ENCODE measurements around the gene PRR7. TPM values are rescaled to one million over a fixed set of nuclear protein-coding genes. Genes with fewer than 3 reads are reported as not detected.

The PRR7 gene
- total RNA-seq, 1 experiment from 2014 or later, result 4.7 TPM

- Histone ChIP-seq H3K36me3 (ENCODE audit: control insufficient read depth, insufficient read depth, low read length) (no peaks in the 10 kb centered on the region; the same call in 1 of the 2 replicates), H3K4me1 (peaks cover 20% of the 10 kb centered on the region), H3K27me3 (replicated peaks; ENCODE audit: control insufficient read depth, insufficient read depth, low read length) (no peaks in the 10 kb centered on the region), H3K4me3 (ENCODE audit: low read depth, low read length) (no peak overlapping the region), H3K9me3 (no peaks in the 10 kb centered on the region)
- no peak overlapping the region for H3K27ac Mint-ChIP-seq (ENCODE audit: unreplicated experiment)
- DNase-seq, result no peak
- peak overlapping the region; percentile 39 for H3K4me3 Mint-ChIP-seq (ENCODE audit: unreplicated experiment)
- TF ChIP-seq CTCF (IDR thresholded peaks at IDR 0.05; ENCODE audit: insufficient read depth in 1 of 2, low read depth in 1 of 2, low read length in 1 of 2, severe bottlenecking in 1 of 2, unreplicated experiment in 1 of 2), result no peak
- peaks cover 26% of the 10 kb centered on the region for H3K4me1 Mint-ChIP-seq (ENCODE audit: low read depth, unreplicated experiment)
- intact Hi-C loops (cut with micrococcal nuclease; ENCODE audit: unreplicated experiment), result no loop called here
- peaks cover 23% of the 10 kb centered on the region for H3K36me3 Mint-ChIP-seq (ENCODE audit: insufficient read depth, unreplicated experiment)
- H3K9me3 Mint-ChIP-seq (ENCODE audit: unreplicated experiment), result no peaks in the 10 kb centered on the region
- ChIA-PET CTCF (no interaction called here), POLR2A (interaction anchor here (1.3 to 2.4 kb wide), 2 partner anchors 21 to 22 kb away, joined by 4 to 8 read pairs; partner anchors contain the start of gene PDLIM7)
- H3K27me3 Mint-ChIP-seq (ENCODE audit: insufficient read depth, unreplicated experiment), result no peaks in the 10 kb centered on the region
- BruUV-seq (replicated peaks), result no TSS peak
Measured at GRCh38 chr5:177475563-177476427, 29.2 kb downstream of the PRR7 start.

- H3K4me1 Mint-ChIP-seq (ENCODE audit: low read depth, unreplicated experiment), result peaks cover 26% of the 10 kb centered on the region
- no peaks in the 10 kb centered on the region for H3K36me3 ChIP-seq (ENCODE audit: control insufficient read depth, insufficient read depth, low read length)
- H3K9me3 ChIP-seq, result no peaks in the 10 kb centered on the region
- H3K4me3 ChIP-seq (ENCODE audit: low read depth, low read length), result no peak overlapping the region
- H3K36me3 Mint-ChIP-seq (ENCODE audit: insufficient read depth, unreplicated experiment), result peaks cover 23% of the 10 kb centered on the region
- H3K4me1 ChIP-seq, result peaks cover 12% of the 10 kb centered on the region
- no peaks in the 10 kb centered on the region for H3K27me3 ChIP-seq (replicated peaks; ENCODE audit: control insufficient read depth, insufficient read depth, low read length)
- no TSS peak for BruUV-seq (replicated peaks)
- H3K27ac Mint-ChIP-seq (ENCODE audit: unreplicated experiment), result no peak overlapping the region
- no peaks in the 10 kb centered on the region for H3K27me3 Mint-ChIP-seq (ENCODE audit: insufficient read depth, unreplicated experiment)
- ChIA-PET CTCF (interaction anchor here (1.0 to 1.3 kb wide), 2 partner anchors 19 to 86 kb away, joined by 3 read pairs; no protein-coding TSS in a partner anchor), POLR2A (interaction anchor here (2.4 kb wide), 1 partner anchor 20 kb away, joined by 8 read pairs; the partner anchor contains the start of gene PDLIM7)
- no peak for DNase-seq
- intact Hi-C loops (cut with micrococcal nuclease; ENCODE audit: unreplicated experiment), result no loop called here
- H3K9me3 Mint-ChIP-seq (ENCODE audit: unreplicated experiment), result no peaks in the 10 kb centered on the region
- no peak overlapping the region for H3K4me3 Mint-ChIP-seq (ENCODE audit: unreplicated experiment)
- no peak for TF ChIP-seq CTCF (IDR thresholded peaks at IDR 0.05; ENCODE audit: insufficient read depth in 1 of 2, low read depth in 1 of 2, low read length in 1 of 2, severe bottlenecking in 1 of 2, unreplicated experiment in 1 of 2)
Measured at GRCh38 chr5:177476531-177477233, 30.1 kb downstream of the PRR7 start.

- Histone ChIP-seq H3K36me3 (ENCODE audit: control insufficient read depth, insufficient read depth, low read length) (no peaks in the 10 kb centered on the region), H3K4me3 (ENCODE audit: low read depth, low read length) (no peak overlapping the region), H3K9me3 (no peaks in the 10 kb centered on the region), H3K27me3 (replicated peaks; ENCODE audit: control insufficient read depth, insufficient read depth, low read length) (no peaks in the 10 kb centered on the region), H3K4me1 (peaks cover 4% of the 10 kb centered on the region)
- CTCF ChIA-PET, result interaction anchor here (0.9 to 1.3 kb wide), 3 partner anchors 20 to 87 kb away, joined by 3 read pairs; no protein-coding TSS in a partner anchor
- intact Hi-C loops (cut with micrococcal nuclease; ENCODE audit: unreplicated experiment), result no loop called here
- BruUV-seq (replicated peaks), result no TSS peak
- no peak for TF ChIP-seq CTCF (IDR thresholded peaks at IDR 0.05; ENCODE audit: insufficient read depth in 1 of 2, low read depth in 1 of 2, low read length in 1 of 2, severe bottlenecking in 1 of 2, unreplicated experiment in 1 of 2)
- H3K4me3 Mint-ChIP-seq (ENCODE audit: unreplicated experiment), result no peak overlapping the region
- POLR2A ChIA-PET, result interaction anchor here (0.6 to 2.4 kb wide), 2 partner anchors 19 to 52 kb away, joined by 3 to 8 read pairs; partner anchors contain the start of genes GRK6 and PDLIM7
- DNase-seq, result no peak
- H3K4me1 Mint-ChIP-seq (ENCODE audit: low read depth, unreplicated experiment), result peaks cover 26% of the 10 kb centered on the region
- H3K36me3 Mint-ChIP-seq (ENCODE audit: insufficient read depth, unreplicated experiment), result peaks cover 21% of the 10 kb centered on the region
- H3K27me3 Mint-ChIP-seq (ENCODE audit: insufficient read depth, unreplicated experiment), result no peaks in the 10 kb centered on the region
- H3K9me3 Mint-ChIP-seq (ENCODE audit: unreplicated experiment), result no peaks in the 10 kb centered on the region
- peak overlapping the region; percentile 95 for H3K27ac Mint-ChIP-seq (ENCODE audit: unreplicated experiment)
Measured at GRCh38 chr5:177477701-177478477, 31.3 kb downstream of the PRR7 start.
